NCI-H1694 (cell line): ENCODE results near the gene EXD2.
"Not testable (repeated sequence)": the region's sequence is repeated elsewhere in the genome, so short reads cannot be mapped to it uniquely, and the experiment has no call there.

Source experiments
- DNase-seq: peaks from one replicate; lab custom pipeline; 2025; lab: John Stamatoyannopoulos, UW

Gene EXD2

GRCh38 chr14:69281450-69282169 is 90.3 kb downstream of the EXD2 start:
- no peak for DNase-seq

- no peak for DNase-seq
Observed at GRCh38 chr14:69282448-69282847, 91.2 kb downstream of the EXD2 start.

- DNase-seq = no peak
Observed at GRCh38 chr14:69284170-69284569, 92.9 kb downstream of the EXD2 start.

DNA sequence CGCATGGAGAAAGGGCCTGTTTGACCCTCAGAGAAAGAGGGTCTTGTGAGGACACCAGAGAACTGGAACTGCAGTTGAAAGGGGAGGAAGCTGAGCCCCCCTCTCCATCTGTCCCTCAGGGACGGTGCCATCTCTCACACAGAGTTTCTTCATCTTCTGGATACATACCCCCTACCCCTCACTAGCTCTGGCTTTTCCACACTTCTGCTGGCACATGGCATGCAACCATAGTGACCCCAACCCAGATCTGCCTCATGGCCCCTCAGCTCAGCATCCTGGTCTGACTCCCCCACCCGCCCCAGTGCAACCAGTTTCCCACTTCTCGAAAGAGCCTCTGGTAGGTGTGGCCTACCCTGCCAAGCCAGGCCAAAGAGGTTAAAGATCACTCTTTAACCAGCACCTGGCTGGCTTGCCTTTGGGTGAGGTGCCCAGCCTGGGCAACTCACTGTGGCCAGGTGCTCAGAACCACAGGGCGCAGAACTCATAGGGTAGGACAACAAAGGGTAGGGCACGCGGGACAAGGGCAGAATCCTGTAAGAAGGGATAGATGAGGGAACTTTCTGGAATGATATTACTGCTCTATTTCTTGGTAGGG is 94.5 kb downstream of the EXD2 start:
- DNase-seq = no peak

DNA sequence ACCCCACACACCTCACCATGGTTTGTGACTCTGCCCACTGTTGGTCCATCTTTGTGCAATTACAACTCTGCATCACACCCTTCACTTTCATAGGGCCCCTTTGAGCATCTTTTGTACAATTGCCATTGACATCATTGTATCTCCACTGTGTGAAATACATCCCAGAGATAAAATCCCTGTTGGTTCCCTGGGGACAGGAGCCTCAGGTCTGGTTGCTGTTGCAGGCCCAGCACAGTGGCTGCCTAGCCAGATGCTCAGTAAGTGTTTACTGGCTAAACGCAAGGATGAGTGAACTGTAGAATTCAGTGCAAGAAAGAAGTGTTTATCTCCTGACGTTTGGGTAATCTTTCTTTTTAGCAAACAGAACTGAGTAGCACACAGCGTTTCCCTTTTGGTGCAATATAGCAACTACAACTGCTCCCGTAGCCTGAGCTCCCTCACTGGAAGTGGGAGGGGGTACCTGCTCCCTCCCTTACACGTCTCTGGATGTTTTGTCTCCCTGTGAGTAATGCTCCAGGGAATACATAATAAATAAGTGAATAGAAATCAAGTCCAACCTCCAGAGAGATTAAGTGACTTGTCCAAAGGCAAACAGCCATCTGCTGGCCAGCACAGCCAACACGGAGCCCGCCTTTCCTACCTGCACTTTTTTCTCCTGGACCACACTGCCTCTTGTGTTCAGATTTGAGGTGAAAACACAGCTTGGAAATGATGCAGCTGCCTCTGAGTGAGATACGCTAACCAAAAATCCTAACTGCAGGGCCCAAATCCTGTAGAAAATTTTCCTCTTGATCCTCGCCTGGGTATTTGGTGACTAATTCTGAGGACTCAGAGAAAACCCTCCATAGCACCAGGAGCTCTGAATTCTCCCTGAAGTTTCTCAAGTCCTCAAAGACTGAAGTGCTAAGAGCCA is 96.1 kb downstream of the EXD2 start:
- peak; percentile 40 for DNase-seq

DNA sequence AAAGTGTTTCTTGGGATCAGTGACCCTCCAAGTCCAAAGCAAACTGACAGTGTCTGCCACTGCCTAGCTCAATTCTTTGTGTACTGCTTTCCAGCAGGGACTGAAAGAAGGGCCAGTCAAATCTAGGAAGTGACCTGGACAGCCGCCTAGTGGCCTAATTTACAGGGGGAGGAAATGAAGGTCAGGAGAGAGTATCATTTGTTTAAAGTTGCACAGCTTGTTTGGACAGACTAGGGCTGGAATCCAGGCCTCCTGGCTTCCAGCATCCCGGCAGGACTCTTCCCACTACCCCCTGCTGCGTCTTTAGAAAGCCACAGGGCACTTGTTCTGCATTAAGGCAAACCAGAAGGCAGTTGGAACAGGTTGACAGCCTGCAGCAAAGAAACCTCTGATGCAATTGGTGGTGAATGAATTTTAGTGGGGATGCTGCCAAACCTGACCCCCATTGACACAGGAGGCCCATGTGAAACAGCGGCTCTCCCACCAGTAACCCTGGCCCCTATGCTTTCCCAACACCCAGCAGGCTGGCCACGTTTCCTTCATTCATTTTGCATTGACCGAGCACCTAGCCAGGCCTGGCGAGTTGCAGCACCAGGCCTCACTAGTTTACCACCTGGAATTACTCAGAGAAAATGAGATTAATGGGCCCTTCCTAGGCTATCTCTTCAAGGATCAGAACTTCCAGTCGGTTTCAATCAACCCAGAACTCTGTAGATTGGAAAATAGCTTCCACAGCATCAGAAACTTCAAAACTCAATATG is 96.9 kb downstream of the EXD2 start:
- no peak for DNase-seq

DNA sequence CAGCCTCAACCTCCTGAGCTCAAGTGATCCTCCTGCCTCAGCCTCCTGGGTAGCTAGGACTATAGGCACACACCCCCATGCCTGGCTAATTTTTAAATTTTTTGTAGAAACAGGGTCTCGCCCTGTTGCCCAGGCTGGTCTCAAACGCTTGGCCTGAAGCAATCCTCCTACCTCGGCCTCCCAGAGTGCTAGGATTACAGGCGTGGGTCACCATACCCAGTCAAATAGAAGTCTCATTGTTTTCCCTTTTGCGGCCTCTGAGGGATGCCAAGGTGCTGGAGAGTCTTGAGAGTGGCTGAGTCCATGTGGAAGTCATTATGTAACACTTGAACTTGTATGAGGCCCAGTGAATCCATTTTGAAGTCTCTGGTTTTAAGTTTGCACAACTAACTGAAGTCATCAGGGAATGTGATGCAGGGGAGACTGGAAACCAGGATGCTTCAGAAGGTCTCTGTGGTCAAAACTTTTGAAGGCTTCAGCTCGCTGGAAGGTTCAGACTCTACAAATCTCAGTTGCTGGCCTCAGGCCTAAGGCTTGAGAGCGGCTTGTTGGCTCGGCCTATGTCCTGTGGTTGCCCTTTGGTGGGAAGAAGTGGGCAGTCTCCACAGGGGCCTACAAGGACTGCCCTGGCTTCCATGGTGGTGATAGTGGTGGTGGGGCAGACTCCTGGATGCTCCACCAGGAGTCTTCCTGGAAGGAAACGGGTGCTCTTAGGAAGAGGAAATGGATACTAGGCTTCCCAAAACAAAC is 97.8 kb downstream of the EXD2 start:
- DNase-seq = no peak

- no peak for DNase-seq
Observed at GRCh38 chr14:69289811-69290520, 98.7 kb downstream of the EXD2 start.

DNA sequence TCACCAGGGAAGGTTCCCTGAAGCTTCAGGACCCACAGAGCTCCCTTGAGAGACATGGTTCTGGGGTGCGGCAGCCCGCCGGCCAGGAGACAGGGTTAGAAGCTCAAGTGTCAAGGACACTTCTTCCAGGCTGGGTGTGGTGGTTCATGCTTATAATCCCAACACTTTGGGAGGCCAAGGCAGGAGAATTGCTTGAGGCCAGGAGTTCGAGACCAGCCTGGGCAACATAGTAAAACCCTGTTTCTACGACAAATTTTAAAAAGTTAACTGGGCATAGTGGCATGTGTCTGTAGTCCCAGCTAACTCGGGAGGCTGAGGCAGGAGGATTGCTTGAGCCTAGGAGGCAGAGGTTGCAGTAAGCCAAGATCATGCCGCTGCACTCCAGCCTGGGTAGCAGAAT is 99.6 kb downstream of the EXD2 start:
- not testable (repeated sequence) for DNase-seq

DNA sequence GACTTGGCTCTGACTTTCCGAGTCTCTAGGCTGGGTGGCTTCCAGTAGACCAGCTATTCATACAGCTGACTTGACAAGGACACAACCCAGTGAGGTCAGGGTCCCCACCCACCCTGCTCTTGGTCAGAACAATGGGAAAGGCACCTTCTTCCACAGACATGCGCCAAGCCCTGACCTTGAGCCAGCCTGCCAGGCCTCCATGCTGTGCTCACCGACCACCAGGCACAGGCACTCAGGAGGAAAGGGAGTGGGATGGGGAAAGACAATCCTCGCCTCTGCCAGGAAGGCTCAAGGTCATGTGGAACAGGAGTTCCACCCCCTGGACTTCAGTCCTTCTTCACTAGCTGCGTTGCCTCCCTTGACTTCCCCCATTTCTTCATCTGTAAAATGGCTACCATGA is 100.1 kb downstream of the EXD2 start:
- no peak for DNase-seq

DNA sequence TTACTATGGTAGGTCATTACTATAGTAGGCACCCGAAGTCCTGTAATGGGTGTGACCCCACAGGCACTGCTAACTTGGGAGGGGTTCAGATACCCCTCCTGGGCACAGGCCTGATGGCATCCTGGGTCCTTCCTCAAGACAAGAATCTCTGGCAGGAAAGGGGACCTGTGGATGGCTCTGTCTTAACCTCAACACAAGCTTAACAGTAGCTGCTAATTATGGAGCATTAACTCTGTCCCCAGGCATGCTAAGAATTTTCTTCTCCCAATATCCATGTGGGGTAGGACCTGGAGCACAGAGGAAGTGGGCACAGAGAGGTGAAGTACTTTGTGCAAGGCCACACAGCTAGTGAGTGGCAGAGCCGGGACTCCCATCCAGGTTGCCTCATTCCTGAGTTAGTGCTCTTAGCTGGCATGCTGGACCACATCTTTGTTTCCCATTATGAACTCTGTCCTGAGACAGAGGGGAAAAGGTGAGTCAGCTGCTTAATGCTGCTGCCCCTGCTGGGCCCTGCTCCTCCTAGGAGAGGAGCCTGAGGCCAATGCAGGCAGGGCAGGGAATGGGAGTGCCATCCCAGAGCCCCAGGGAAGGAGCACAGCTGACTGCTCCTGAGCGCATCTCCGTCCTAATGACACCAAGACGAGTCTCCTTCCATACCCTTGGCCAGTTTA is 100.7 kb downstream of the EXD2 start:
- DNase-seq = no peak
